Transverse colon (tissue), 4 donors: ENCODE measurements around the gene FNDC7. TPM values are rescaled to one million over a fixed set of nuclear protein-coding genes. Genes with fewer than 3 reads are reported as not detected.
A peak's percentile ranks its signal among the peaks of the same experiment; 100 is the strongest.

Source experiments
- DNase-seq: peaks from one replicate; pipeline ENCODE4 v3.0.0-alpha.2; 2019
- H3K27ac ChIP-seq, 4 donors: fragments of 200-600 bp; sonication (generic); 2 replicates each; pipeline ENCODE4 v1.5.1; 2016 to 2018; ENCODE audit warnings: inconsistent platforms in 4 of 4
- H3K27me3 ChIP-seq: fragments of 200-600 bp; sonication (generic); 2 replicates; pipeline ENCODE4 v1.5.1; 2017; ENCODE audit warnings: inconsistent platforms
- H3K36me3 ChIP-seq, 4 donors: fragments of 200-600 bp; sonication (generic); 2 replicates each; pipeline ENCODE4 v1.5.1; 2017 to 2019; ENCODE audit warnings: inconsistent platforms in 4 of 4
- H3K4me1 ChIP-seq, 4 donors: fragments of 200-600 bp; sonication (generic); 2 replicates each; pipeline ENCODE4 v1.5.1; 2017 to 2020; ENCODE audit warnings: inconsistent platforms in 4 of 4
- H3K4me3 ChIP-seq, 4 donors: fragments of 200-600 bp; sonication (generic); 1 replicate in 1 of 4; 2 replicates in 3 of 4; pipeline versions ENCODE4 v1.5.1 to v1.6.1; 2017 to 2019; ENCODE audit warnings: inconsistent platforms in 4 of 4
- H3K9me3 ChIP-seq, 2 donors: fragments of 200-600 bp; sonication (generic); 2 replicates each; pipeline ENCODE4 v1.5.1; 2017 to 2019; ENCODE audit warnings: inconsistent platforms in 2 of 2
- EP300 ChIP-seq: sonication (generic); formaldehyde crosslinking; IDR thresholded peaks from one replicate; pipeline ENCODE4 v1.6.1; 2017; ENCODE audit warnings: antibody characterized with exemption, low read depth
- POLR2A ChIP-seq: fragments of 450-650 bp; IDR thresholded peaks from one replicate; pipeline ENCODE4 v1.6.1; 2016; ENCODE audit warnings: antibody characterized with exemption, mild to moderate bottlenecking, moderate library complexity
- POLR2AphosphoS5 ChIP-seq, 3 donors: sonication (generic); formaldehyde crosslinking; IDR thresholded peaks; one replicate each; pipeline ENCODE4 v1.6.1; 2016; ENCODE audit warnings: antibody characterized with exemption in 3 of 3
- WGBS, 2 donors: methylation state at CpG; one replicate each; pipeline ENCODE4 v1.1.5; 2018; ENCODE audit warnings: low coverage in 1 of 2; 5-methylcytosine and 5-hydroxymethylcytosine counted together
- in situ Hi-C, 4 donors: fragments of 200-750 bp; cut with MboI; loops; one replicate each; pipeline versions ENCODE4 v1.15.0 to v1.15.1; 2017; ENCODE audit warnings: low sequenced_read_pairs in 3 of 4, low pct_ligation_motif_present in 1 of 4, low pct_unique_long_range_greater_than_20kb in 1 of 4
- intact Hi-C: fragments of 100-400 bp; cut with DNase I; formaldehyde crosslinking; loops from one replicate; pipeline ENCODE4 v1.15.1; 2023; ENCODE audit warnings: low total_unique reads
- total RNA-seq, 4 donors: library from RNA; depleted of rRNA; stranded (reverse); fragments of >200 nt; gene quantifications; one replicate each; pipeline ENCODE4 v1.1.0, GENCODE V29; 2016
- TF ChIP-seq, protein P1 (sequence below), 5 experiments: fragments of 200-600 bp in 3 of 5; fragments of 450-650 bp in 2 of 5; sonication (generic) in 3 of 5; IDR thresholded peaks; 1 replicate in 2 of 5; 2 replicates in 3 of 5; pipeline ENCODE4 v1.5.1; 2016 to 2017; ENCODE audit warnings: antibody characterized with exemption in 5 of 5, inconsistent platforms in 3 of 5, mild to moderate bottlenecking in 2 of 5, moderate library complexity in 1 of 5

FNDC7 gene
- total RNA-seq, 4 donors from 2014 or later = not detected

DNA sequence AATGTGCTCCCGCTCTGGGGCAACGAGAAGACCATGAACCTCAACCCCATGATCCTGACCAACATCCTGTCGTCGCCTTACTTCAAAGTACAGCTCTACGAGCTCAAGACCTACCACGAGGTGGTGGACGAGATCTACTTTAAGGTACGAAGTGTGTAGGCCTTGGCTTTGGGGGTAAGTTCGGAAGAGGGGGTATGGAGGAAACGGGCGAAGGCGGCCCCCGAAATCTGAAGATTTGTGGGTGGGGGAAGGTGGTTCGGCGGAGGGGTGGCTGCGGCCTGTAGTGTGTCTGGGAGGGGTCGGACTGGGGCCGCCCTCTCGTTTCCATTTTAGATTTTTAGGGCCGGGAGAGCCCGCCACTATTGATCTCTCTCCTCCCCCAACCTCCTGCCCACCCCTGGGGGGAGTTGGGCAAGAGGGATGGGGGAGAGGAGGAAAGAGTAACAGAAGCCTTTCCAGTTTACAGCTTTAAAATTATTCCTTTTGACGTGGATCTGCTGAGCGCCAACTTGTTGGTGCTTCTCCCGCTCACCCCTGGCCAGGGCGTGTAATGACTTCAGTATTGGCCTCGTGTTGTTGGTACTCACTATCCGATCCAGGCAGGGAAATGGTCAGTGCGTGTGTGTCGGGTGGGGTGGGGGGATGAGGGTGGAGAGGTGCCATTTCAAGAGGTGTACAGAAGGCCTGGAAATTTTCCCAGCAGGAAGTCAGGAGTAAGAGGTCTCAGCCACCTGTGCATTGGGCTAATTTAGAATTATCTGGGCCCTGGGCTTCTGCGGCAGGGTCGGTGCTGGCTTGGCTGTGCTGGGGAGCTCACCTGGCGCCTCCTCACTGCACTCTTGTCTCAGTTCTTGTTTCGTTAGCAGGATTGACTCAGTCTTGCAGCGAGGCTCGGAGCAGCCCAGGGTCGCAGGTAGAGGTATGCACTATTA lies 19.7 kb upstream of the FNDC7 start:
- peaks cover 13 to 35% (median 19%) of the 10 kb centered on the region in 4 donors for H3K4me1 ChIP-seq
- no peaks in the 10 kb centered on the region for H3K9me3 ChIP-seq
- in situ Hi-C loops = loop anchor here in 1 of 4 donors (10.0 kb wide), 1 partner anchor 52 kb away; the partner anchor contains the start of gene STXBP3
- TF ChIP-seq EP300 = no peak
- TF ChIP-seq, protein P1, sequence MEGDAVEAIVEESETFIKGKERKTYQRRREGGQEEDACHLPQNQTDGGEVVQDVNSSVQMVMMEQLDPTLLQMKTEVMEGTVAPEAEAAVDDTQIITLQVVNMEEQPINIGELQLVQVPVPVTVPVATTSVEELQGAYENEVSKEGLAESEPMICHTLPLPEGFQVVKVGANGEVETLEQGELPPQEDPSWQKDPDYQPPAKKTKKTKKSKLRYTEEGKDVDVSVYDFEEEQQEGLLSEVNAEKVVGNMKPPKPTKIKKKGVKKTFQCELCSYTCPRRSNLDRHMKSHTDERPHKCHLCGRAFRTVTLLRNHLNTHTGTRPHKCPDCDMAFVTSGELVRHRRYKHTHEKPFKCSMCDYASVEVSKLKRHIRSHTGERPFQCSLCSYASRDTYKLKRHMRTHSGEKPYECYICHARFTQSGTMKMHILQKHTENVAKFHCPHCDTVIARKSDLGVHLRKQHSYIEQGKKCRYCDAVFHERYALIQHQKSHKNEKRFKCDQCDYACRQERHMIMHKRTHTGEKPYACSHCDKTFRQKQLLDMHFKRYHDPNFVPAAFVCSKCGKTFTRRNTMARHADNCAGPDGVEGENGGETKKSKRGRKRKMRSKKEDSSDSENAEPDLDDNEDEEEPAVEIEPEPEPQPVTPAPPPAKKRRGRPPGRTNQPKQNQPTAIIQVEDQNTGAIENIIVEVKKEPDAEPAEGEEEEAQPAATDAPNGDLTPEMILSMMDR (IDR thresholded peaks at IDR 0.05) = peak in 3 of 5 experiments; percentile 13 to 53 (median 18)
- H3K27me3 ChIP-seq = no peaks in the 10 kb centered on the region
- peak overlapping the region; percentile 67 to 83 (median 78) for H3K4me3 ChIP-seq
- WGBS, 2 donors = 0% methylated on average over 10 to 36 of the region's 36 CpGs
- peak overlapping the region; percentile 97 to 99 (median 98) for H3K27ac ChIP-seq
- intact Hi-C loops = no loop called here
- H3K36me3 ChIP-seq = peaks cover 0 to 29% (median 10%) of the 10 kb centered on the region in 4 donors
- peak; percentile 64 for DNase-seq

DNA sequence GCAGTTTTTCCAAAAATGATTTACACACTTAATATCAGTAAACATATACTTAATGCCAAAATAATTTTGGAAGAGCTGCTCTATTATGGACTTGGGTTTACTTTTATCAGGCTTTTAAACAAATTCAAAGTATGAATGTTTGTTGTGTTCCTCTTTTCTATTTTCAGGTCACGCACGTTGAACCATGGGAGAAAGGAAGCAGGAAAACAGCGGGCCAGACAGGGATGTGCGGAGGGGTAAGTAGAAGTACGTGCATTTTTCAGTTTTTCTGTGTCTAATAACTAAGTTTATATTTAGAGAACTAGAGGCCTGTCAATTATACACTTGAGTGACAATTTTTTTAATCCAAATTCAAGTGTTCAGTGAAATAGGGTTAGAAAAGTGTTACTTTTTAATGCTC lies 17.2 kb upstream of the FNDC7 start:
- peak overlapping the region in 1 of 4 donors; percentile 97 for H3K27ac ChIP-seq
- no peaks in the 10 kb centered on the region for H3K27me3 ChIP-seq
- TF ChIP-seq EP300 (no peak), POLR2AphosphoS5 (IDR thresholded peaks at IDR 0.05) (no peak), POLR2A (no peak)
- TF ChIP-seq, protein P1 (IDR thresholded peaks at IDR 0.05) = no peak
- peaks cover 13 to 35% (median 19%) of the 10 kb centered on the region in 4 donors for H3K4me1 ChIP-seq
- H3K36me3 ChIP-seq = peaks cover 0 to 53% (median 22%) of the 10 kb centered on the region in 4 donors
- DNase-seq = no peak
- WGBS, 2 donors = 70 to 76% methylated on average over 5 of the region's 5 CpGs
- peak overlapping the region in 1 of 4 donors; percentile 83 for H3K4me3 ChIP-seq
- intact Hi-C loops = no loop called here
- in situ Hi-C loops = loop anchor here in 1 of 4 donors (10.0 kb wide), 1 partner anchor 49 kb away; the partner anchor contains the start of gene STXBP3
- no peaks in the 10 kb centered on the region for H3K9me3 ChIP-seq

DNA sequence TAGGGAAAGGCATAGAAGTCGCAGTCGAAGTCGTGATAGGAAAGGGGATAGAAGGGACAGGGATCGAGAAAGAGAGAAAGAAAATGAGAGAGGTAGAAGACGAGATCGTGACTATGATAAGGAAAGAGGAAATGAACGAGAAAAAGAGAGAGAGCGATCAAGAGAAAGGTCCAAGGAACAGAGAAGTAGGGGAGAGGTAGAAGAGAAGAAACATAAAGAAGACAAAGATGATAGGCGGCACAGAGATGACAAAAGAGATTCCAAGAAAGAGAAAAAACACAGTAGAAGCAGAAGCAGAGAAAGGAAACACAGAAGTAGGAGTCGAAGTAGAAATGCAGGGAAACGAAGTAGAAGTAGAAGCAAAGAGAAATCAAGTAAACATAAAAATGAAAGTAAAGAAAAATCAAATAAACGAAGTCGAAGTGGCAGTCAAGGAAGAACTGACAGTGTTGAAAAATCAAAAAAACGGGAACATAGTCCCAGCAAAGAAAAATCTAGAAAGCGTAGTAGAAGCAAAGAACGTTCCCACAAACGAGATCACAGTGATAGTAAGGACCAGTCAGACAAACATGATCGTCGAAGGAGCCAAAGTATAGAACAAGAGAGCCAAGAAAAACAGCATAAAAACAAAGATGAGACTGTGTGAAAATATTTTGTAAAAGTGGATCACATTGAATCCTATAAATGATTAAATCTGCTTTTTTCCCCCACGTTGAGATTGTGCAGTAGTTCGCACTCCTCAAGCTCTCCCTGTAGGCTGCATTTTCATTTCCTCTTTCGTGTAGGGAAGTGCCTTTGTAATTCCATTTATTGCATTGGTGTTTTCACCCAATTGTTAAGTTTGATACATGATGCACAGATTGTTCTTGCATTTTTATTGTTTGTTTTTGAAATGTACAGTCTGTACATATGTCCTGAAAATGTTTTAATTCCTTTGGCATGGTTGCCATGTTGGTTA lies 13.1 kb upstream of the FNDC7 start:
- Histone ChIP-seq H3K4me3 (no peak overlapping the region), H3K9me3 (no peaks in the 10 kb centered on the region), H3K4me1 (peaks cover 2 to 22% (median 8%) of the 10 kb centered on the region in 4 donors), H3K27me3 (no peaks in the 10 kb centered on the region), H3K27ac (peak overlapping the region in 2 of 4 donors; percentile 10 to 34), H3K36me3 (peaks cover 0 to 69% (median 25%) of the 10 kb centered on the region in 4 donors)
- TF ChIP-seq, protein P1 (IDR thresholded peaks at IDR 0.05) = no peak
- TF ChIP-seq POLR2AphosphoS5 (IDR thresholded peaks at IDR 0.05) (no peak), EP300 (no peak), POLR2A (no peak)
- 85 to 88% methylated on average over 20 to 22 of the region's 22 CpGs for WGBS, 2 donors
- intact Hi-C loops (no loop called here), in situ Hi-C loops (loop anchor here in 1 of 4 donors (10.0 kb wide), 1 partner anchor 45 kb away; the partner anchor contains the start of gene STXBP3)
- DNase-seq = no peak
